PFSK-1 (cell line): ENCODE data around the gene ADCY1.

Experiments
- POLR2AphosphoS5 ChIP-seq: IDR thresholded peaks from 2 replicates; pipeline ENCODE4 v1.6.1; 2012; ENCODE audit warnings: low read depth, mild to moderate bottlenecking, control low read depth, low read length, moderate library complexity
- REST ChIP-seq, 2 experiments: IDR thresholded peaks; 2 replicates each; pipeline versions ENCODE4 v1.6.1 to v1.8.0; 2011 to 2012; ENCODE audit warnings: low read depth in 2 of 2, low read length in 2 of 2, control low read depth in 1 of 2, inconsistent platforms in 1 of 2, mild to moderate bottlenecking in 1 of 2, moderate library complexity in 1 of 2; ENCODE audit not compliant: insufficient read depth in 1 of 2
- SIN3A ChIP-seq: IDR thresholded peaks from 2 replicates; pipeline ENCODE4 v1.6.1; 2012; ENCODE audit warnings: mild to moderate bottlenecking, low read length, moderate library complexity, borderline replicate concordance; ENCODE audit not compliant: insufficient read depth

- TF ChIP-seq POLR2AphosphoS5 (no peak), SIN3A (no peak), REST (IDR thresholded peaks at IDR 0.05; ENCODE audit: insufficient read depth in 1 of 2, low read depth in 2 of 2, low read length in 2 of 2) (no peak)
Measured at GRCh38 chr7:45687185-45687560, 113.0 kb downstream of the ADCY1 start.
